ENCODE measurements around the gene EIF4ENIF1. TPM values are rescaled to one million over a fixed set of nuclear protein-coding genes. Genes with fewer than 3 reads are reported as not detected.

The EIF4ENIF1 gene
- total RNA-seq, 2 donors from 2014 or later, result 34.5 to 37.1 TPM

DNA sequence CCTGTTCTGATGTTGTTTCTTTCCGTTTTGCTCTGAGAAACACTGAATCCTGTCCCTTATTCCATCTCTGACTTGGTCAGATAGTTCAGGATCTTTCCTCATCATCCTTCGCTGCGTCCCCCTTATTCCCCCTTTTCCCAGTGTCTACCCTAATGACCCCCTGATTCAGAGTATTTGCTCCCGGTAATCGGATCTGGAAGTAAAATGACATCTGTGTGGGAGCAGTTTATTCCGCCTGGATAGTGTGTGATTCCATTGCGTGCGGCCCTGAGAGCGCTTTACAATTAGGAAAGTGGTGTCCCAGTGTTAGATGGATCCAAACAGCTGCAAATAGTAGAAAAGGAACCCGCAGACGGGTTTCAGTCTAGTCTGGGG, 89.6 kb downstream of the EIF4ENIF1 start:
- TF ChIP-seq, protein P1, sequence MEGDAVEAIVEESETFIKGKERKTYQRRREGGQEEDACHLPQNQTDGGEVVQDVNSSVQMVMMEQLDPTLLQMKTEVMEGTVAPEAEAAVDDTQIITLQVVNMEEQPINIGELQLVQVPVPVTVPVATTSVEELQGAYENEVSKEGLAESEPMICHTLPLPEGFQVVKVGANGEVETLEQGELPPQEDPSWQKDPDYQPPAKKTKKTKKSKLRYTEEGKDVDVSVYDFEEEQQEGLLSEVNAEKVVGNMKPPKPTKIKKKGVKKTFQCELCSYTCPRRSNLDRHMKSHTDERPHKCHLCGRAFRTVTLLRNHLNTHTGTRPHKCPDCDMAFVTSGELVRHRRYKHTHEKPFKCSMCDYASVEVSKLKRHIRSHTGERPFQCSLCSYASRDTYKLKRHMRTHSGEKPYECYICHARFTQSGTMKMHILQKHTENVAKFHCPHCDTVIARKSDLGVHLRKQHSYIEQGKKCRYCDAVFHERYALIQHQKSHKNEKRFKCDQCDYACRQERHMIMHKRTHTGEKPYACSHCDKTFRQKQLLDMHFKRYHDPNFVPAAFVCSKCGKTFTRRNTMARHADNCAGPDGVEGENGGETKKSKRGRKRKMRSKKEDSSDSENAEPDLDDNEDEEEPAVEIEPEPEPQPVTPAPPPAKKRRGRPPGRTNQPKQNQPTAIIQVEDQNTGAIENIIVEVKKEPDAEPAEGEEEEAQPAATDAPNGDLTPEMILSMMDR (conservative IDR thresholded peaks at IDR 0.05), result no peak
- Mint-ChIP-seq H3K4me3 (peak overlapping the region; percentile 94), H3K27ac (peak overlapping the region; percentile 92)

DNA sequence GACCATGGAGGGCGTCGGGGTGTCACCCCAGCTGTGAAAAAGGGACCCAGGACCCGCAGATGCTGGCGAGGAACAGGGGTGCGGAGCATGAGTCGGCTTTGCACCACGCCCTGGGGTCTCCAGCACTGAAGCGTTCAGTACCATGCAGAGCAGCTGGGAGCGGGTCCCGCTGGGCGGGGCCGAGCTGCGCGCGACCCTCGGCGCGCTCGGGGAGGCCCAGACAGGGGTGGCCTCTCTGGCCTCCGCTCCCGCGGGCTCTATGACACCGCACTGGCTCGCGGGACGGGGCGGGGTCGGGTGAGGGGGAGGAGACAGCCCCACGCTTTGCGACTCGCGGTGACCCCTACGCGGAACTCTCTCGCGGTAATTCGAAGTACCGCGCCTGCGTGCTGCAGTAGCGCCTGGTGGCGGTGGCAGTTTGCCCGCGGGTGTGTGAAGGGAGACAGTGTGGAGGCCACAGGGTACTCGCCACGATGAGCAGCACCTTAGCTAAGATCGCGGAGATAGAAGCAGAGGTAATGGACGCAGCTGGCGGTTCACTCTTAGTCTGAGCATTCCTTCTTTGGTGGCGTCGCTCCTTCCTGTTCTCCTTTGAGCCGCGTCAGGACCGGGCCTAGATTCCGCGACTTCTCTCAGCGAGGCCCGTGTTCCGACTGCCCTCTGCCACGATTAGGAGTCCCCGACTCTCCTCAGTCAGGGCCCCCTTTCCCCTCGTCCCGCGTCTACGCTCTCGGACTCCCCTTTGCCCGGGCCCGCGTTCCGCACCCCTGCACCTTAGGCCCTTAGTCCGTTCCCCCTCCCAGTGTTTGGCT, 90.2 kb downstream of the EIF4ENIF1 start, which contains the start of gene DRG1:
Gene DRG1, plus strand, starts transcription at position 394 of the 812 bp plus-strand sequence. Its CDS starts 80 bp downstream, at position 474.
- peak within 1 kb of the TSS; percentile 92 for H3K27ac Mint-ChIP-seq
- peaks cover 30% of the 10 kb centered on the region for H3K36me3 Mint-ChIP-seq (ENCODE audit: low read depth)
- H3K9me3 ChIP-seq (ENCODE audit: control insufficient read depth, low read length), result no peaks in the 10 kb centered on the region
- H3K4me3 ChIP-seq (ENCODE audit: low read length), result peak within 1 kb of the TSS; percentile 99
- peaks cover under 1% of the 10 kb centered on the region for H3K9me3 Mint-ChIP-seq
- peaks cover 8% of the 10 kb centered on the region for H3K4me1 Mint-ChIP-seq
- DNase-seq, result peak; percentile 99
- WGBS, 2 experiments (ENCODE audit: insufficient coverage in 1 of 2, insufficient read length in 1 of 2), result 0% methylated on average over 16 to 72 of the region's 72 CpGs
- peaks cover 30% of the 10 kb centered on the region for H3K36me3 ChIP-seq (ENCODE audit: control insufficient read depth, insufficient read depth, low read length)
- H3K27ac ChIP-seq (ENCODE audit: low read depth, low read length), result peak within 1 kb of the TSS; percentile 40
- H3K9ac ChIP-seq (ENCODE audit: extremely low read depth, low read length, poor library complexity, severe bottlenecking), result peak within 1 kb of the TSS; percentile 95
- TF ChIP-seq, protein P1 (conservative IDR thresholded peaks at IDR 0.05), result peak; percentile 15
- H3K4me1 ChIP-seq (ENCODE audit: control insufficient read depth, insufficient read depth, low read length), result no peaks in the 10 kb centered on the region
- H3K27me3 Mint-ChIP-seq (ENCODE audit: insufficient read depth), result no peaks in the 10 kb centered on the region
- H3K4me3 Mint-ChIP-seq, result peak within 1 kb of the TSS; percentile 94
- no peaks in the 10 kb centered on the region for H3K27me3 ChIP-seq (ENCODE audit: control insufficient read depth, insufficient read depth, low read length, poor library complexity, severe bottlenecking)

More for the DNA sequence above, 89.6 kb downstream of the EIF4ENIF1 start:
- Histone ChIP-seq H3K4me3 (ENCODE audit: low read length) (peak overlapping the region; percentile 99), H3K9me3 (ENCODE audit: control insufficient read depth, low read length) (no peaks in the 10 kb centered on the region), H3K36me3 (ENCODE audit: control insufficient read depth, insufficient read depth, low read length) (peaks cover 35% of the 10 kb centered on the region), H3K27me3 (ENCODE audit: control insufficient read depth, insufficient read depth, low read length, poor library complexity, severe bottlenecking) (no peaks in the 10 kb centered on the region), H3K27ac (ENCODE audit: low read depth, low read length) (peak overlapping the region; percentile 13), H3K4me1 (ENCODE audit: control insufficient read depth, insufficient read depth, low read length) (no peaks in the 10 kb centered on the region), H3K9ac (ENCODE audit: extremely low read depth, low read length, poor library complexity, severe bottlenecking) (peak overlapping the region; percentile 95)
- WGBS, 2 experiments (ENCODE audit: insufficient coverage in 1 of 2, insufficient read length in 1 of 2), result 7 to 9% methylated on average over 11 of the region's 11 CpGs
- Mint-ChIP-seq H3K4me1 (peaks cover 8% of the 10 kb centered on the region), H3K36me3 (ENCODE audit: low read depth) (peaks cover 30% of the 10 kb centered on the region), H3K27me3 (ENCODE audit: insufficient read depth) (no peaks in the 10 kb centered on the region), H3K9me3 (no peaks in the 10 kb centered on the region)
- DNase-seq, result peak; percentile 48

DNA sequence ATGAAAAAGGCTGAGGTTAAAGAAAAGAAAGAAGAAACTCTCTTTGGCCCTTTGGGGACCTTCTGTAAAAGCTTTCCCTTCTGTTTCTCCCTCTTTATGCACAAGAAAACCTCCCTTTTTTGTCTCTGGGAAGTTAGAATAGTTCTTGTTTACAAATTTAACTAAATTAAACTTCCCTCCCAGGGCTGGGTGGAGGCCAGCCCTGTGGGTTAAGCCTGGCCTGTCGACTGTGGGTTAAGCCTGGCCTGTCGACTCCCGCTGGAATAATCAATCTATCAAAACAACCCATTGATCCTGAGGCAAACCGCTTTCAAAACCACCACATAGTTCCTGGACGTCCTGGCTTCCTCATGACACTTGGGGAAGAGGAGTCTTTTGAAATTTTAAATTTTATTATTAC, 91.4 kb downstream of the EIF4ENIF1 start:
- no peak for DNase-seq
- peaks cover 20% of the 10 kb centered on the region for H3K36me3 Mint-ChIP-seq (ENCODE audit: low read depth)
- H3K9me3 ChIP-seq (ENCODE audit: control insufficient read depth, low read length), result no peaks in the 10 kb centered on the region
- peaks cover 18% of the 10 kb centered on the region for H3K36me3 ChIP-seq (ENCODE audit: control insufficient read depth, insufficient read depth, low read length)
- no peak overlapping the region for H3K9ac ChIP-seq (ENCODE audit: extremely low read depth, low read length, poor library complexity, severe bottlenecking)
- H3K4me3 Mint-ChIP-seq, result no peak overlapping the region
- 92% methylated on average over 4 of the region's 5 CpGs; no CpG with 5 or more reads in 1 of the 2 experiments for WGBS, 2 experiments (ENCODE audit: insufficient coverage in 1 of 2, insufficient read length in 1 of 2)
- TF ChIP-seq, protein P1 (conservative IDR thresholded peaks at IDR 0.05), result no peak
- H3K4me1 Mint-ChIP-seq, result peaks cover 8% of the 10 kb centered on the region
- no peak overlapping the region for H3K4me3 ChIP-seq (ENCODE audit: low read length)
- H3K27me3 ChIP-seq (ENCODE audit: control insufficient read depth, insufficient read depth, low read length, poor library complexity, severe bottlenecking), result no peaks in the 10 kb centered on the region
- peaks cover 4% of the 10 kb centered on the region for H3K9me3 Mint-ChIP-seq
- no peaks in the 10 kb centered on the region for H3K4me1 ChIP-seq (ENCODE audit: control insufficient read depth, insufficient read depth, low read length)
- H3K27ac Mint-ChIP-seq, result peak overlapping the region; percentile 30
- H3K27me3 Mint-ChIP-seq (ENCODE audit: insufficient read depth), result no peaks in the 10 kb centered on the region
- H3K27ac ChIP-seq (ENCODE audit: low read depth, low read length), result no peak overlapping the region

Data from endodermal cell (in vitro differentiated cells).